Stromal cell of bone marrow (primary cell): ENCODE results near the gene TBX3.

Experiments used
- DNase-seq: peaks from one replicate; pipeline ENCODE4 v3.0.0-alpha.2; 2012; ENCODE audit warnings: low read depth

TBX3 gene

GRCh38 chr12:114682785-114683708 lies 928 bp downstream of the TBX3 start:
- no peak for DNase-seq

- no peak for DNase-seq
These were observed 1.7 kb downstream of the TBX3 start for GRCh38 chr12:114682106-114682784.

- DNase-seq = no peak
These were observed 2.7 kb downstream of the TBX3 start for GRCh38 chr12:114681116-114681871.

GRCh38 chr12:114680604-114681069 lies 3.3 kb downstream of the TBX3 start:
- no peak for DNase-seq

GRCh38 chr12:114679942-114680341 lies 4.0 kb downstream of the TBX3 start:
- DNase-seq = no peak

GRCh38 chr12:114679452-114679875 lies 4.5 kb downstream of the TBX3 start:
- DNase-seq = no peak

- DNase-seq = no peak
These were observed 5.3 kb downstream of the TBX3 start for GRCh38 chr12:114678718-114679117.

- no peak for DNase-seq
These were observed 5.9 kb downstream of the TBX3 start for GRCh38 chr12:114678028-114678427.

GRCh38 chr12:114676142-114676741 lies 7.7 kb downstream of the TBX3 start:
- no peak for DNase-seq

- DNase-seq = no peak
These were observed 9.5 kb downstream of the TBX3 start for GRCh38 chr12:114674251-114675047.

- no peak for DNase-seq
These were observed 10.1 kb downstream of the TBX3 start for GRCh38 chr12:114673901-114674250.

GRCh38 chr12:114673169-114673833 lies 10.7 kb downstream of the TBX3 start:
- no peak for DNase-seq

- no peak for DNase-seq
These were observed 11.2 kb downstream of the TBX3 start for GRCh38 chr12:114672817-114673168.

GRCh38 chr12:114671443-114672411 lies 12.2 kb downstream of the TBX3 start:
- no peak for DNase-seq

- DNase-seq = no peak
These were observed 12.9 kb downstream of the TBX3 start for GRCh38 chr12:114671066-114671442.

GRCh38 chr12:114670291-114670980 lies 13.5 kb downstream of the TBX3 start:
- DNase-seq = no peak

- DNase-seq = no peak
These were observed 14.3 kb downstream of the TBX3 start for GRCh38 chr12:114669401-114670290.

- DNase-seq = no peak
These were observed 15.1 kb downstream of the TBX3 start for GRCh38 chr12:114668886-114669288.
